Neural cell (in vitro differentiated cells): Measurements from ENCODE around the gene DPYD. TPM values are rescaled to one million over a fixed set of nuclear protein-coding genes. Genes with fewer than 3 reads are reported as not detected.
"Not testable (repeated sequence)": the region's sequence is repeated elsewhere in the genome, so short reads cannot be mapped to it uniquely, and the experiment has no call there.

ENCODE experiments used
- H2AFZ ChIP-seq: fragments of 200-600, 300-800 bp; sonication (generic), shearing (Covaris generic); 2 replicates; pipeline ENCODE4 v1.6.0; 2014; ENCODE audit warnings: low read depth, mild to moderate bottlenecking, antibody characterized with exemption, low read length, moderate library complexity
- H3F3A ChIP-seq: fragments of 200-600 bp; shearing (Covaris generic); 2 replicates; pipeline ENCODE4 v1.6.1; 2016; ENCODE audit warnings: mild to moderate bottlenecking, moderate library complexity, mixed read lengths, antibody characterized with exemption, low read length; ENCODE audit not compliant: insufficient read depth, poor library complexity, severe bottlenecking
- H3K27ac ChIP-seq: fragments of 200-600, 300-800 bp; sonication (generic), shearing (Covaris generic); 2 replicates; pipeline ENCODE4 v1.5.1; 2014; ENCODE audit warnings: mild to moderate bottlenecking, low read length, moderate library complexity
- H3K27me3 ChIP-seq: fragments of 300-800, 200-600 bp; sonication (generic), shearing (Covaris generic); 2 replicates; pipeline ENCODE4 v1.6.0; 2014; ENCODE audit warnings: mild to moderate bottlenecking, low read depth, low read length, moderate library complexity; ENCODE audit not compliant: insufficient read depth
- H3K36me3 ChIP-seq: fragments of 300-800, 200-600 bp; sonication (generic), shearing (Covaris generic); 2 replicates; pipeline ENCODE4 v1.5.1; 2014; ENCODE audit warnings: mild to moderate bottlenecking, antibody characterized with exemption, low read length, moderate library complexity; ENCODE audit not compliant: insufficient read depth
- H3K4me2 ChIP-seq: fragments of 300-800, 200-600 bp; sonication (generic), shearing (Covaris generic); 2 replicates; pipeline ENCODE4 v1.6.0; 2014; ENCODE audit warnings: mild to moderate bottlenecking, low read length
- H3K4me3 ChIP-seq: fragments of 300-800, 200-600 bp; sonication (generic), shearing (Covaris generic); 2 replicates; pipeline ENCODE4 v1.5.1; 2014; ENCODE audit warnings: mild to moderate bottlenecking, low read length, moderate library complexity
- H3K79me2 ChIP-seq: fragments of 200-600 bp; shearing (Covaris generic); replicated peaks from 2 replicates; pipeline ENCODE4 v1.6.0; 2014; ENCODE audit warnings: mild to moderate bottlenecking, low read length, moderate library complexity; ENCODE audit not compliant: insufficient read depth
- H3K9ac ChIP-seq: fragments of 300-800, 200-600 bp; sonication (generic), shearing (Covaris generic); 2 replicates; pipeline ENCODE4 v1.6.1; 2016; ENCODE audit warnings: mild to moderate bottlenecking, low read length, mixed read lengths
- H3K9me2 ChIP-seq: fragments of 200-600 bp; shearing (Covaris generic); 2 replicates; pipeline ENCODE4 v1.6.1; 2016; ENCODE audit warnings: mild to moderate bottlenecking, low read length, mixed read lengths; ENCODE audit not compliant: insufficient read depth
- H3K9me3 ChIP-seq: fragments of 200-600, 300-800 bp; sonication (generic), shearing (Covaris generic); 2 replicates; pipeline ENCODE4 v1.6.1; 2016; ENCODE audit warnings: mild to moderate bottlenecking, mixed run types, low read length, moderate library complexity, mixed read lengths
- H4K20me1 ChIP-seq: fragments of 200-600 bp; shearing (Covaris generic); 2 replicates; pipeline ENCODE4 v1.6.1; 2016; ENCODE audit warnings: mild to moderate bottlenecking, mixed run types; ENCODE audit not compliant: insufficient read depth
- CTCF ChIP-seq: fragments of 450-650 bp; IDR thresholded peaks from 2 replicates; pipeline ENCODE4 v1.5.1; 2014; ENCODE audit warnings: antibody characterized with exemption, mild to moderate bottlenecking, moderate library complexity; ENCODE audit not compliant: poor library complexity, severe bottlenecking
- EP300 ChIP-seq: fragments of 450-650 bp; conservative IDR thresholded peaks from 2 replicates; pipeline ENCODE4 v1.6.1; 2014; ENCODE audit warnings: antibody characterized with exemption, mild to moderate bottlenecking, moderate library complexity; ENCODE audit not compliant: poor library complexity, severe bottlenecking
- EZH2 ChIP-seq: fragments of 200-600, 300-800 bp; shearing (Covaris generic), sonication (generic); IDR thresholded peaks from 2 replicates; pipeline ENCODE4 v1.6.1; 2014; ENCODE audit warnings: antibody characterized with exemption, low read length, borderline replicate concordance, mild to moderate bottlenecking; ENCODE audit not compliant: insufficient read depth, poor library complexity, severe bottlenecking
- MXI1 ChIP-seq: fragments of 450-650 bp; conservative IDR thresholded peaks from 2 replicates; pipeline ENCODE4 v1.6.1; 2014; ENCODE audit warnings: antibody characterized with exemption, mild to moderate bottlenecking; ENCODE audit not compliant: poor library complexity, severe bottlenecking
- POLR2AphosphoS5 ChIP-seq: IDR thresholded peaks from 2 replicates; pipeline ENCODE4 v1.6.1; 2012
- RAD21 ChIP-seq: fragments of 450-650 bp; conservative IDR thresholded peaks from 2 replicates; pipeline ENCODE4 v1.6.1; 2014; ENCODE audit warnings: antibody characterized with exemption, mild to moderate bottlenecking, moderate library complexity
- SMC3 ChIP-seq: fragments of 450-650 bp; conservative IDR thresholded peaks from 2 replicates; pipeline ENCODE4 v1.6.1; 2014; ENCODE audit warnings: antibody characterized with exemption, mild to moderate bottlenecking, moderate library complexity; ENCODE audit not compliant: poor library complexity
- TAF1 ChIP-seq: IDR thresholded peaks from 2 replicates; pipeline ENCODE4 v1.6.1; 2012; ENCODE audit warnings: low read depth
- polyA plus RNA-seq: library from polyadenylated mRNA; depleted of rRNA; stranded (reverse); fragments of >200 nt; gene quantifications from 2 replicates; pipeline ENCODE4 v1.2.3, GENCODE V29; 2014
- TF ChIP-seq, protein P1 (sequence below): IDR thresholded peaks from 2 replicates; pipeline ENCODE4 v1.6.1; 2012; ENCODE audit warnings: borderline replicate concordance

The DPYD gene
- polyA plus RNA-seq, 1 donor from 2014 or later = 6.7 TPM

GRCh38 chr1:97350241-97350640 lies 570.6 kb downstream of the DPYD start:
- Histone ChIP-seq H3K27ac (no peak overlapping the region), H3K4me2 (no peak overlapping the region), H3K36me3 (no peaks in the 10 kb centered on the region), H3K79me2 (no peaks in the 10 kb centered on the region), H3K27me3 (no peaks in the 10 kb centered on the region), H3K9me2 (no peaks in the 10 kb centered on the region), H3K4me3 (no peak overlapping the region), H3K9me3 (no peaks in the 10 kb centered on the region), H4K20me1 (no peaks in the 10 kb centered on the region), H2AFZ (no peak overlapping the region), H3K9ac (no peak overlapping the region), H3F3A (no peaks in the 10 kb centered on the region)
- TF ChIP-seq CTCF = no peak
- TF ChIP-seq, protein P1, sequence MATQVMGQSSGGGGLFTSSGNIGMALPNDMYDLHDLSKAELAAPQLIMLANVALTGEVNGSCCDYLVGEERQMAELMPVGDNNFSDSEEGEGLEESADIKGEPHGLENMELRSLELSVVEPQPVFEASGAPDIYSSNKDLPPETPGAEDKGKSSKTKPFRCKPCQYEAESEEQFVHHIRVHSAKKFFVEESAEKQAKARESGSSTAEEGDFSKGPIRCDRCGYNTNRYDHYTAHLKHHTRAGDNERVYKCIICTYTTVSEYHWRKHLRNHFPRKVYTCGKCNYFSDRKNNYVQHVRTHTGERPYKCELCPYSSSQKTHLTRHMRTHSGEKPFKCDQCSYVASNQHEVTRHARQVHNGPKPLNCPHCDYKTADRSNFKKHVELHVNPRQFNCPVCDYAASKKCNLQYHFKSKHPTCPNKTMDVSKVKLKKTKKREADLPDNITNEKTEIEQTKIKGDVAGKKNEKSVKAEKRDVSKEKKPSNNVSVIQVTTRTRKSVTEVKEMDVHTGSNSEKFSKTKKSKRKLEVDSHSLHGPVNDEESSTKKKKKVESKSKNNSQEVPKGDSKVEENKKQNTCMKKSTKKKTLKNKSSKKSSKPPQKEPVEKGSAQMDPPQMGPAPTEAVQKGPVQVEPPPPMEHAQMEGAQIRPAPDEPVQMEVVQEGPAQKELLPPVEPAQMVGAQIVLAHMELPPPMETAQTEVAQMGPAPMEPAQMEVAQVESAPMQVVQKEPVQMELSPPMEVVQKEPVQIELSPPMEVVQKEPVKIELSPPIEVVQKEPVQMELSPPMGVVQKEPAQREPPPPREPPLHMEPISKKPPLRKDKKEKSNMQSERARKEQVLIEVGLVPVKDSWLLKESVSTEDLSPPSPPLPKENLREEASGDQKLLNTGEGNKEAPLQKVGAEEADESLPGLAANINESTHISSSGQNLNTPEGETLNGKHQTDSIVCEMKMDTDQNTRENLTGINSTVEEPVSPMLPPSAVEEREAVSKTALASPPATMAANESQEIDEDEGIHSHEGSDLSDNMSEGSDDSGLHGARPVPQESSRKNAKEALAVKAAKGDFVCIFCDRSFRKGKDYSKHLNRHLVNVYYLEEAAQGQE = no peak
- TF ChIP-seq EP300 = no peak
- no peak for TF ChIP-seq RAD21
- TF ChIP-seq POLR2AphosphoS5 = no peak
- TF ChIP-seq TAF1 = no peak
- TF ChIP-seq MXI1 = no peak
- TF ChIP-seq SMC3 = no peak
- no peak for TF ChIP-seq EZH2

DNA sequence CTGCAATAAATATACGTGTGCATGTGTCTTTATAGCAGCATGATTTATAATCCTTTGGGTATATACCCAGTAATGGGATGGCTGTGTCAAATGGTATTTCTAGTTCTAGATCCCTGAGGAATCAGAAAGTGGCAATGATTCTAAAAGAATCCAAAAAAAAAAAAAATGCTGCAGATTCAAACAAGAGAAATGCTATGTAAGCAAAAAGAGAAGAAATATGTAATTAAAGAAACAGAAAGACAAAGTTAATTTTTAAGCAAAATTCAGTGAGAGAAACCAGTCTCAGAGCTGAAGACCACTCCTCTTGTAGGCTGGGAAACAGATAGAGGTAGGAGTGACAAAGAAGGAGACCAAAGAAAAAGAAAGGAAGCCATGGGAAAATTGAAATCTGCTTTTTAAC lies 571.0 kb downstream of the DPYD start:
- H3K27ac ChIP-seq, H3K27me3 ChIP-seq, H3K36me3 ChIP-seq, H3K9me2 ChIP-seq, H3K79me2 ChIP-seq, H3K9ac ChIP-seq, H3F3A ChIP-seq, H2AFZ ChIP-seq, H4K20me1 ChIP-seq, H3K4me2 ChIP-seq, H3K4me3 ChIP-seq, H3K9me3 ChIP-seq: not testable (repeated sequence)

- Histone ChIP-seq H3K4me3 (no peak overlapping the region), H3K9me2 (no peaks in the 10 kb centered on the region), H3K79me2 (no peaks in the 10 kb centered on the region), H3K27me3 (no peaks in the 10 kb centered on the region), H4K20me1 (no peaks in the 10 kb centered on the region), H3K9me3 (no peaks in the 10 kb centered on the region), H2AFZ (no peak overlapping the region), H3K27ac (no peak overlapping the region), H3F3A (no peaks in the 10 kb centered on the region), H3K9ac (no peak overlapping the region), H3K4me2 (no peak overlapping the region), H3K36me3 (no peaks in the 10 kb centered on the region)
- TF ChIP-seq SMC3 (no peak), EP300 (peak; percentile 10)
Measured at GRCh38 chr1:97348599-97349265, 572.1 kb downstream of the DPYD start.
